DMS114 treated with DMSO at 0.1 percent for 48 hours (cell line): ENCODE data around the gene ZNF667.

ENCODE experiments used
- DNase-seq: peaks from one replicate; lab custom pipeline; 2025; ENCODE audit not compliant: unreplicated experiment; lab: John Stamatoyannopoulos, UW

The ZNF667 gene

DNA sequence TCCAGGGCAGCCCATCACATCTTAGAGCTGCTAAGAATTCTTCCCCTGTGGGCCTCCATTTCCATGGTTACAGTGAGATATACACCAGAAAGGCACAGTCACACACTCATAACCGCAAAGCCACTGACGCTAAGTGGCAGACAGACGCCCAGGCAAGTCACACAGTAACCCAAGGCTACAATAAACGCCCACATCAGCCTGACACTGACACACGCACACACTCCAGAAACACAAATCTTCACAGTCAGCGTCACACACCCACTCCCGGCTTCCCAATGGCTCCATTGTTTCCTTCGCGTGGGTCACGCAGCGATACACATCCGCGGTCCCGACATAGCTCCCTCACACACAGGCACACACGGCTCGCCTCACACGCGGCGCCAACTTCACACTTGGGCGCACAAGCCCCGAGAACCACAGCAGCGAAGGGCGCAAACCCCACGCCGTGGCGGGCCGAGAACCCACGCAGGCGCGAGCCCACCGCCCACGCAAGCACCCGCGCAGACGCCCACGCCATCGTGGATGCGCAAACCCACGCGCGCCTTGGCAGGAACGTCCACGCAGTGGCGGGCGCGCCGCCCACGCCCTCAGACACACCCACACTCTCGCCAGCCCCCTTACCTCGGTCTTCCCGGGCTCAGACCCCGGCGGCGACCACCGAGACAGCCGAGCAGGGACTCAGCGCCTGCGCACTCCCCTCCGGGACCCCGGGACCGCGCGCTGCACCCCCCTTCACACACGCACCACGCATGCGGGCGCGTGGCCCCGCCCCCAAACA is at the start of gene ZNF667:
Gene ZNF667 (minus strand): TSS at position 695 of the 778 bp plus-strand sequence. CDS start 14,975 bp downstream, outside the sequence.
- no peak for DNase-seq

- no peak for DNase-seq
These were observed 48.2 kb upstream of the ZNF667 start for GRCh38 chr19:56525214-56525860.

- DNase-seq = no peak
These were observed 31.2 kb upstream of the ZNF667 start for GRCh38 chr19:56508290-56508778.

- DNase-seq = peak; percentile 98
These were observed 30.5 kb upstream of the ZNF667 start, which contains the start of gene ZNF471 for GRCh38 chr19:56507446-56508289. Gene ZNF471 (plus strand): TSS chr19:56507855. CDS start chr19:56511572, 3,717 bp downstream.

DNA sequence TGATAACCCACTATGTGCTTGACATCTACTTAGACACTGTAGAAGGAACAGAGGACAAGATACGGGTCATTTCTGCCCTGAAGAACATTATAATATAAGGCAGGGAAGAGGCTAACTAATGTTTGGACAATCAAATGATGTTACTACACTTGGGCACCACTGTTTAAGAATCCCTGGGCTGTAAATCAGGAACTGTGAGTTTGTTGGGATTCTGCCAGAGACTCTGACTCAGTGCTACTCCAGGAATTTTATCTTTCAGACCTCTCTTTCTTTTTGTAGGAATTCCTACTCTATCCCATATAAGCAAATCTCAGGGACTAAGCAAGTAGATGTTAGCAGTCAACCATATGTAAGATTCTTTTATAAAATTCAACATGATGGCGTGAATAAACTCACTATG is 27.4 kb upstream of the ZNF667 start:
- no peak for DNase-seq

DNA sequence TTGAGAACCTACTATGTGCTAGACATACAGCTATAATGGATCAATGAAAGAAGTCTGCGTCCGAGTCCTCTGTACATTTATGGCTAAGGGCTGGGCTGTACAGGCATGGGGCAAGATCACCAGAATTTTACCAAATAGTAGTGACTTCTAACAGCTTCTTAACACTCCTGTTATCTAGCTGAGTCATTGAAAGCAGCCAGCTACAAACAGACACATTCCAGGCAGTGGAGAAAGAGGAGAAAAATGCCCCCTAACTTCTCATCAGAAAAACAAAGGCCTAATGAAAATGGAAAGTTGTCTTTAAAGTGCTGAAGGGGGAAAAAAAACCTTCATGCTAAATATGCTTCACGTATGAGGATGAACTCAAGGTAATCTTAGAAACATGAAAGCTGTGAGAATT is 14.3 kb upstream of the ZNF667 start:
- DNase-seq = no peak

GRCh38 chr19:56477429-56478338 is 539 bp upstream of the ZNF667 start:
- peak; percentile 91 for DNase-seq

DNA sequence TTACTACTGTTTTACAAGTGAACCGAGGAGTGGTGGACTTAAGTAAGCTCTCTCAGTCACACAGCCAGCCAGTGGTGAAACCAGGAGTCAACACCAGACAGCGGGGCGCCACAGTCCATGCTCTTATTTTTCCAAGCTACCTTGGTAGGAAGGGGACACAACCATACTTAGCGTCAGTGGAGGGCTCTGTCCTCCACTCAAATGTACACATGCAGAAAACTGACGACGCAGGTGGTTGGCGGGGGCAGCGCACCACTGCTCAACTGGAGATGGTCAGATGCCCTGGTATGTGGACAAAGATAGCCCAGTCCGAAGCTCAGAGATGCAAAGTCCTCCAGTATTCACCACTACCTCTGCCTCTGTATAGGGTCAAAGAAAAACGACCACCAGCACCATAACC is 1.1 kb downstream of the ZNF667 start:
- DNase-seq = no peak

DNA sequence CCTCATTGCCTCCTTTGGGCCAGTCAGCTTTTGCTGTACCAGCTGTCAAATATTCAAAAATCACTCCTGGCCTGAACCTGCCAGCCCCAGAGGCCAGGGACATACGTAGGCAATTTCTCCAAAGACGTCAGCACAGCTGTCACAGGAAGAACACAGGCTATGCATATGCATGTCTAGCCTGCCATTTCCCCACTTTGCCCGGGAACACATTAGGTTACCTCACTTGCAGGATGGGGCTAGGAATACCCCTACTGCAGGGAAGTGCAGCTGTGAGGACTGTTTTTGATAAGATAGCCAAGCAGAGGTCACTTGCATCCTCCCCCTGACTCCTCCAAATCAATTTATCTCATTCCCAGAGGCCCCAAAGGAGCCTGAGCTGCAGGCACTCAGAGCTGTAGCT is 2.8 kb downstream of the ZNF667 start:
- no peak for DNase-seq

DNA sequence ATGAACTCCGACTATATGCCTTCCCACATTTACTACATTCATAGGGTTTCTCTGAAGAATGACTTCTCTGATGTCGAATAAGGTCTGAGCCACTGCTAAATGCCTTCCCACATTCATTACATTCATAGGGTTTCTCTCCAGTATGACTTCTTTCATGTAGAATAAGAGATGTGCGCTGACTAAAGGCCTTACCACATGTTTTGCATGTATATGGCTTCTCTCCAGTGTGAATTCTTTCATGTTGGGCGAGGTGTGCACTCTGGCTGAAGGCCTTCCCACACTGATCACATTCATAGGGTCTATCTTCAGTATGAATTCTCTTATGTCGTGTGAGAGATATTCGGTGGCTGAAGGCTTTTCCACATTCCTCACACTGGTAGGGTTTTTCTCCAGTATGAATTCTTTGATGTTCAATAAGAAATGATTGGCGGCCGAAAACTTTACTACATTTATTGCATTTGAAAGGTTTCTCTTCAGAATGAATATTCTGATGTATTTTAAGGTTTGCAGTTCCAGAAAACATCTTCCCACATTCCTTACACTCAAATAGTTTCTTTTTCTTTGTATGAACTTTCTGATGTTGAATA is 35.8 kb downstream of the ZNF667 start:
- no peak for DNase-seq

GRCh38 chr19:56423985-56424353 is 53.2 kb downstream of the ZNF667 start:
- no peak for DNase-seq

GRCh38 chr19:56423276-56423984 is 53.7 kb downstream of the ZNF667 start:
- no peak for DNase-seq

DNA sequence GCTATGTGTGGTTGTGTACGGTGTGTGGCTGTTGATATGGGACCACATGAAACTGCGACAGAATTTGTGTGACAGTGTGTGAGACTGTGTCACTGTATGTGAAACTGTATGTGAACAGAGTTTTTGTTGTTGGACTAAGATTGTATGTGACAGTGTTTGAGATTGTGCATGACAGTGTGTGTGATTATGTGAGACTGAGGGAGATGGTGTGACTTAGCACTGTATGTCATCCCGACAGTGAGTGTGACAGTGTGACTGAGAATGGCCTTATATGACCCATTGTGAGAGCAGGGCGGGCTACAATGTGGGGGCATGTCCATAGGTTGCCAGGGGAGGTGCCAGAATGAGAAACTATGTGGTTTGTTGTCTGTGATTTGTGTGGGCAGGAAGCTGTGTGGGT is 72.1 kb downstream of the ZNF667 start:
- no peak for DNase-seq

GRCh38 chr19:56404705-56405056 is 72.5 kb downstream of the ZNF667 start:
- no peak for DNase-seq

DNA sequence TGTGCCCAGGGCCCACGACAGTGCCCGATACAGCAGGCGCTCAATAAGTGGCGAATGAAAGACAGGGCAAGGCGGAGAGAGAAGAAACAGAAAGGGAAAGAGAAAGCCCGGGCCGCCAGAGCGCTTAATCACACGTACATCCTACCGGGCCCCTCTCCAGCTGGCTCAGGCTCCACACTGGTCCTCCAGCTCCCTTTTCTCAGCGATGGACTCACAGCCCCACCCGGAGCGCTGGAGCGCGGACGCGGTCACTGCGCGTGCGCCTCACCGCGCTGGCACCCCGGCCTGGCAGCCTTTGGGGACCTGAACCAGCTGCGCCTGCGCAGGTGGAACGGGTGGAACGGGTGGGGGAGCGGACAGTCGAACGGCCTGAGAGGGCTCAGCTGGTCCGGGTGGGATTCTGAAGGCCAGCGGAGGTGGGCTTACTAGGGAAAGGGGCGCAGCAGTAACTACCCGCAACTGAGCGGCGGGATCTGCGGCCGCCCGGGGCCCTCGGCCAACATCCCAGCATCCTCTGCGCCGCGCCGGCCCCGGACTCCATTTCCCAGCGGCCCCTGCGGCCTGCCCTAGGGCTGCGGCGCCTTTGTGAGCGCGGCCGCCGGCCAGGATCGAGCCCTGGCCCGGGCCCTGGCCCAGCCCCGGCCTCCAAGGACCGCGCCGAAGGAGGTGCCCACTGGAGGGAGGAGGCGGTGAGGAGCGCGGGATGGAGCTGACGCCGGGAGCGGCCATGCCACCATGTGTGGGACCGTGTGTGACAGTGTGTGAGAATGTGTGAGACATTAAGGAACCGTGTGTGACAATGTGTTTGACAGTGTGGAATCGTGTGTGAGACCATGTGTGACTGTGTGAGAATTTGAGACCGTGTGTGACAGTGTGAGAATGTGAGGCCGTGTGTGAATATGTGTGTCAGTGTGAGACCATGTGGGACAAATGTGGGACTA is 73.1 kb downstream of the ZNF667 start, which contains the start of gene ZNF583:
Gene ZNF583 (plus strand): TSS at position 569 of the 941 bp plus-strand sequence. CDS start 2,783 bp downstream, outside the sequence.
- peak; percentile 79 for DNase-seq

DNA sequence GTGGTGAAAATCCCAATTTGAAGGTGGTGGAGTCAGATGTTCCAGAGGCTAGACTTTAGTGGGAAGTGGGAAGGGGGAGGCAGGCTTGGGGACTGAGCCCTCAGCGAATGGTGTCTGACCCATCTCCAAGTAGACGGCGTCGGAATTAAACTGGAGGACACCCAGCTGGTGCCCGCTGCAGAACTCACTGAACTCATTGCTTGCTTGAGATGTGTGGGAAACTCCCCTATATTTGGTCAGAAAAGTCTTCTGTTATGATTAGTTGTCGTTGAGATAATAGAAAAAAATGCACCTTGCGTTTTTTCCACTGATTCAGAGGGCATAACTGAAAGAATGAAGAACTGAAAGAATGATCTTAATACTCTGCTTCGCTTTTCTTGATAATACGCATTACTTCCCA is 73.9 kb downstream of the ZNF667 start:
- no peak for DNase-seq

- DNase-seq = no peak
These were observed 76.7 kb downstream of the ZNF667 start for GRCh38 chr19:56400485-56400884.

GRCh38 chr19:56398809-56399208 is 78.3 kb downstream of the ZNF667 start:
- DNase-seq = no peak
